CD4-positive, alpha-beta T cell (primary cell): ENCODE data around the gene NRXN3. TPM values are rescaled to one million over a fixed set of nuclear protein-coding genes. Genes with fewer than 3 reads are reported as not detected.

ENCODE experiments used
- ATAC-seq: fragments of 200-7000 bp; cut with Tn5 transposase; one replicate; pipeline ENCODE4 v1.10.0; 2022; ENCODE audit warnings: mild to moderate bottlenecking; ENCODE audit not compliant: poor library complexity
- CTCF ChIA-PET: fragments of 350-600 bp; sonication (Branson Sonifier 250); formaldehyde crosslinking; loops from one replicate; lab custom pipeline; 2021; ENCODE audit warnings: antibody characterized with exemption, inconsistent platforms; lab: Charles Lee
- POLR2A ChIA-PET: fragments of 350-600 bp; sonication (Branson Sonifier 250); formaldehyde crosslinking; loops from one replicate; lab custom pipeline; 2021; ENCODE audit warnings: antibody characterized with exemption, inconsistent platforms; lab: Charles Lee
- DNase-seq, 14 experiments: peaks; one replicate each; pipeline ENCODE4 v3.0.0-alpha.2; 2013 to 2020; ENCODE audit warnings: mixed read lengths in 2 of 14
- H3K27ac ChIP-seq, 2 donors: one replicate each; pipeline versions ENCODE4 v1.5.1 to v1.7.0; 2013; ENCODE audit warnings: low read length in 2 of 2, low read depth in 1 of 2, mild to moderate bottlenecking in 1 of 2
- H3K27me3 ChIP-seq, 2 experiments: 1 replicate in 1 of 2; 2 replicates in 1 of 2; pipeline versions ENCODE4 v1.6.1 to v1.7.0; 2013; ENCODE audit warnings: low read length in 2 of 2, control low read depth in 1 of 2, mild to moderate bottlenecking in 1 of 2, moderate library complexity in 1 of 2; ENCODE audit not compliant: insufficient read depth in 2 of 2, control insufficient read depth in 1 of 2
- H3K36me3 ChIP-seq: one replicate; pipeline ENCODE4 v1.6.1; 2013; ENCODE audit warnings: low read length, control low read depth; ENCODE audit not compliant: insufficient read depth
- H3K4me1 ChIP-seq: one replicate; pipeline ENCODE4 v1.6.1; 2013; ENCODE audit warnings: low read length, control low read depth; ENCODE audit not compliant: insufficient read depth
- H3K4me3 ChIP-seq: one replicate; pipeline ENCODE4 v1.5.1; 2013; ENCODE audit warnings: mild to moderate bottlenecking, low read length, moderate library complexity
- H3K9me3 ChIP-seq, 2 experiments: 1 replicate in 1 of 2; 2 replicates in 1 of 2; pipeline versions ENCODE4 v1.6.1 to v1.7.0; 2013; ENCODE audit warnings: low read length in 2 of 2, mild to moderate bottlenecking in 2 of 2, control low read depth in 1 of 2, moderate library complexity in 1 of 2; ENCODE audit not compliant: control insufficient read depth in 1 of 2, insufficient read depth in 1 of 2
- H3K27ac Mint-ChIP-seq: one replicate; pipeline ENCODE4 v1.8.0; 2020; ENCODE audit warnings: mixed read lengths
- H3K27me3 Mint-ChIP-seq: one replicate; pipeline ENCODE4 v1.8.0; 2021; ENCODE audit warnings: mixed read lengths
- H3K36me3 Mint-ChIP-seq: one replicate; pipeline ENCODE4 v1.8.0; 2021; ENCODE audit warnings: low read depth, mixed read lengths
- H3K4me1 Mint-ChIP-seq: one replicate; pipeline ENCODE4 v1.8.0; 2021; ENCODE audit warnings: low read depth, mixed read lengths
- H3K4me3 Mint-ChIP-seq: one replicate; pipeline ENCODE4 v1.8.0; 2020; ENCODE audit warnings: mild to moderate bottlenecking, mixed read lengths
- H3K9me3 Mint-ChIP-seq: one replicate; pipeline ENCODE4 v1.8.0; 2020; ENCODE audit warnings: mixed read lengths
- intact Hi-C, 2 experiments: fragments of 100-400 bp; cut with DNase I in 1 of 2; cut with micrococcal nuclease in 1 of 2; formaldehyde crosslinking; loops; one replicate each; pipeline versions ENCODE4 v1.15.1 to v1.9.0; 2023 to 2025; cut with DNase I, micrococcal nuclease
- total RNA-seq, 174 experiments: library from RNA in 2 of 174; stranded (reverse) in 2 of 174; gene quantifications; one replicate each; pipeline ENCODE4 v1.2.3 and lab custom pipeline; 2021 to 2026
- TF ChIP-seq, protein P1 (sequence below): fragments of 200-600 bp; IDR thresholded peaks from one replicate; pipeline ENCODE4 v1.8.0; 2022; ENCODE audit warnings: antibody characterized with exemption, mild to moderate bottlenecking

NRXN3 gene
- total RNA-seq, 2 experiments from 2014 or later: not detected

DNA sequence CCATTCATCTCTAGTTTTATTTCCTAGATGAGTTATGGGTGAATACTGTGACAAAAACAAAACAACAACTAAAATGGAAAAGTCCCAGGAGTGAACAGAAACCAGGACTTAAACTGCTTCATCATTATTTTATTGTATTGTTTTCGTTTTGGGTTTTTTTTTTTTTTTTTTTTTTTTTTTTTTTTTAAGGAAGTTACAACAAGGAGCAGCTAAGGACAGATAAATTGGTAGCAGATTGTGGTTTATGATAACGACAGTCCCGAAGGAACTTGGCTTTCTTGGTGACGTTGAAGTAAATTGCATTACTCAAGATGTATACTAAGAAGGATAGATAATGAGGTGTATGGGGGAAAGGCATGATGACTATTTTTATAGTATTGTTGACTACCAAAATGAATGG lies 866.3 kb downstream of the NRXN3 start:
- TF ChIP-seq, protein P1, sequence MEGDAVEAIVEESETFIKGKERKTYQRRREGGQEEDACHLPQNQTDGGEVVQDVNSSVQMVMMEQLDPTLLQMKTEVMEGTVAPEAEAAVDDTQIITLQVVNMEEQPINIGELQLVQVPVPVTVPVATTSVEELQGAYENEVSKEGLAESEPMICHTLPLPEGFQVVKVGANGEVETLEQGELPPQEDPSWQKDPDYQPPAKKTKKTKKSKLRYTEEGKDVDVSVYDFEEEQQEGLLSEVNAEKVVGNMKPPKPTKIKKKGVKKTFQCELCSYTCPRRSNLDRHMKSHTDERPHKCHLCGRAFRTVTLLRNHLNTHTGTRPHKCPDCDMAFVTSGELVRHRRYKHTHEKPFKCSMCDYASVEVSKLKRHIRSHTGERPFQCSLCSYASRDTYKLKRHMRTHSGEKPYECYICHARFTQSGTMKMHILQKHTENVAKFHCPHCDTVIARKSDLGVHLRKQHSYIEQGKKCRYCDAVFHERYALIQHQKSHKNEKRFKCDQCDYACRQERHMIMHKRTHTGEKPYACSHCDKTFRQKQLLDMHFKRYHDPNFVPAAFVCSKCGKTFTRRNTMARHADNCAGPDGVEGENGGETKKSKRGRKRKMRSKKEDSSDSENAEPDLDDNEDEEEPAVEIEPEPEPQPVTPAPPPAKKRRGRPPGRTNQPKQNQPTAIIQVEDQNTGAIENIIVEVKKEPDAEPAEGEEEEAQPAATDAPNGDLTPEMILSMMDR: no peak
- Histone ChIP-seq H3K4me3 (no peak overlapping the region), H3K36me3 (no peaks in the 10 kb centered on the region), H3K27ac (no peak overlapping the region), H3K27me3 (no peaks in the 10 kb centered on the region), H3K4me1 (no peaks in the 10 kb centered on the region), H3K9me3 (peaks cover 0 to 10% of the 10 kb centered on the region in 2 experiments)
- intact Hi-C loops: no loop called here
- H3K27ac Mint-ChIP-seq: no peak overlapping the region
- no peak for DNase-seq
- no peaks in the 10 kb centered on the region for H3K4me1 Mint-ChIP-seq
- H3K27me3 Mint-ChIP-seq: no peaks in the 10 kb centered on the region
- H3K9me3 Mint-ChIP-seq: peaks cover 13% of the 10 kb centered on the region
- ATAC-seq: no peak
- no peaks in the 10 kb centered on the region for H3K36me3 Mint-ChIP-seq
- no peak overlapping the region for H3K4me3 Mint-ChIP-seq
- POLR2A ChIA-PET: no interaction called here
- CTCF ChIA-PET: no interaction called here

DNA sequence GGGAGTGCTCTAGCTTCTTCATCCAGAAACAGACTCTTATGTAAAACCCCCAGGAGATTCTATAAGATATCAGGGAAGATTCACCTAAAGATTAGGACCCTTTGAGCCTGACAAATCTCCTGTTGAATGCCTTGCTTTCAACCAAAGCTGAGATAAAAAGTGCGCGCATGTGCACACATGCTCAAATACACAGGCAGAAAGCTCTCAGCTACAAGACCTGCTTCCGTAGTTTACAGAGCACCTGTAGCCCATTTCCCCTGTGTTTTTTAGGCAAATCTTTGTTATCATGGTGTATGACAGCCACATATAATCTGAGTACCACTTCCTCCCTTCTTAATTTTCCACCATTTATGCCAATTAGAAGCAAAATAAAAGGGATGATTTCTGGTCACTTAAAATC lies 866.9 kb downstream of the NRXN3 start:
- Histone ChIP-seq H3K4me1 (no peaks in the 10 kb centered on the region), H3K27ac (no peak overlapping the region), H3K36me3 (no peaks in the 10 kb centered on the region), H3K4me3 (no peak overlapping the region), H3K27me3 (no peaks in the 10 kb centered on the region), H3K9me3 (peaks cover 0 to 10% of the 10 kb centered on the region in 2 experiments)
- DNase-seq (no peak), ATAC-seq (no peak)
- Mint-ChIP-seq H3K27ac (no peak overlapping the region), H3K36me3 (no peaks in the 10 kb centered on the region), H3K4me3 (no peak overlapping the region), H3K4me1 (no peaks in the 10 kb centered on the region), H3K27me3 (no peaks in the 10 kb centered on the region), H3K9me3 (peaks cover 13% of the 10 kb centered on the region)
- TF ChIP-seq, protein P1: no peak
- intact Hi-C loops: no loop called here
- CTCF ChIA-PET: no interaction called here
- POLR2A ChIA-PET: no interaction called here

DNA sequence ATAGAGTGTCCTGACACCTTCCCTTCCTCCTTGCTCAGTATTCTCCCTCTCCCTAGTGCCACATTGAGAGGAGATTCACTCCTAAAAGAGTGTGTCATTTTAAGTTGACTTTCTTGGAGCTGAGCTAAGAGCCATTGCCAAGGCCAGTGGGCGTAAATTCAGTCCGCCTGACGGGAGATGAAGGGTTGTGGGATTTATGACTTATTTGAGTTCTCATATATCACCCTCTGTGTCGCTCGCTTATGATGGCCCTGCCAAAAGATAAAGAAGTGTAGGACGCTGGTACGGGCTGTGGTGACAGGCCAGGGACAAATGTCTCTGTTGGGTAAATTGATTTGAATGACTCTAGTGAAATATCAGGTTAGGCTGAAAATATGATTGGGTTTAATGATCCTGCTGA lies 867.4 kb downstream of the NRXN3 start:
- Mint-ChIP-seq H3K27ac (no peak overlapping the region), H3K9me3 (peaks cover 13% of the 10 kb centered on the region), H3K4me3 (no peak overlapping the region), H3K4me1 (no peaks in the 10 kb centered on the region), H3K27me3 (no peaks in the 10 kb centered on the region), H3K36me3 (no peaks in the 10 kb centered on the region)
- Histone ChIP-seq H3K27ac (no peak overlapping the region), H3K36me3 (no peaks in the 10 kb centered on the region), H3K9me3 (peaks cover 0 to 10% of the 10 kb centered on the region in 2 experiments), H3K4me1 (no peaks in the 10 kb centered on the region), H3K4me3 (no peak overlapping the region), H3K27me3 (no peaks in the 10 kb centered on the region)
- CTCF ChIA-PET: no interaction called here
- intact Hi-C loops: no loop called here
- POLR2A ChIA-PET: no interaction called here
- no peak for DNase-seq
- TF ChIP-seq, protein P1: no peak
- no peak for ATAC-seq
